ENCODE results near the gene ATXN7L3B. TPM values are rescaled to one million over a fixed set of nuclear protein-coding genes. Genes with fewer than 3 reads are reported as not detected.

Gene ATXN7L3B
- total RNA-seq, 1 experiment from 2014 or later, result 18.0 TPM

DNA sequence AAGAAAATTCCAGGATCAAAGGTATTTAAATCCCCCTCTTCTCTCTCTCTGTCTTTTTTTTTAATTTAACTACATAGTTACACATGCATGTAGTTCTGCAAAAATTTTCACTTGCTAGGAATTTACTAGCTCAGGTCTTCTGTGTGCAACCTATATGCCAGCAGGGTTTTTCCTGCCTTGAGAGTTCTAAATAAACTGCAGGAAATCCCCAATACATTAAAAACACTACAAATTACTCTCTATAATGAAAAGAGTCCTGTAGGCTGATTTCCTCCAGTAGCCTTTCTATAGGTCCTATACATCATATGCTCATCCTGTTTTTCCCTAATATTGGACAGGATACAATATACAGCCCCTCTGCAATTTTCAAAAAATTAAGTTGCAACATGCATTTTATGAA, 27.7 kb upstream of the ATXN7L3B start:
- POLR2A ChIA-PET, result no interaction called here
- Histone ChIP-seq H3K27ac (ENCODE audit: low read length) (no peak overlapping the region), H3K4me1 (ENCODE audit: control insufficient read depth, insufficient read depth, low read length) (no peaks in the 10 kb centered on the region), H3K27me3 (ENCODE audit: control insufficient read depth, insufficient read depth, low read length) (peaks cover 6% of the 10 kb centered on the region), H3K4me3 (ENCODE audit: low read depth in 2 of 2, low read length in 2 of 2) (no peak overlapping the region), H3K36me3 (ENCODE audit: control insufficient read depth, insufficient read depth, low read length) (no peaks in the 10 kb centered on the region), H3K9me3 (ENCODE audit: control insufficient read depth, insufficient read depth, low read depth, low read length) (no peaks in the 10 kb centered on the region)
- ATAC-seq (no peak), DNase-seq (ENCODE audit: low read depth, low spot score) (no peak)
- no TSS peak for BruUV-seq (replicated peaks)
- in situ Hi-C loops (cut with HindIII; ENCODE audit: low pct_unique_long_range_greater_than_20kb, low sequenced_read_pairs), result no loop called here
- no peak for TF ChIP-seq TCF7L2 (IDR thresholded peaks at IDR 0.05; ENCODE audit: low read depth, low read length)
- TF ChIP-seq, protein P1, sequence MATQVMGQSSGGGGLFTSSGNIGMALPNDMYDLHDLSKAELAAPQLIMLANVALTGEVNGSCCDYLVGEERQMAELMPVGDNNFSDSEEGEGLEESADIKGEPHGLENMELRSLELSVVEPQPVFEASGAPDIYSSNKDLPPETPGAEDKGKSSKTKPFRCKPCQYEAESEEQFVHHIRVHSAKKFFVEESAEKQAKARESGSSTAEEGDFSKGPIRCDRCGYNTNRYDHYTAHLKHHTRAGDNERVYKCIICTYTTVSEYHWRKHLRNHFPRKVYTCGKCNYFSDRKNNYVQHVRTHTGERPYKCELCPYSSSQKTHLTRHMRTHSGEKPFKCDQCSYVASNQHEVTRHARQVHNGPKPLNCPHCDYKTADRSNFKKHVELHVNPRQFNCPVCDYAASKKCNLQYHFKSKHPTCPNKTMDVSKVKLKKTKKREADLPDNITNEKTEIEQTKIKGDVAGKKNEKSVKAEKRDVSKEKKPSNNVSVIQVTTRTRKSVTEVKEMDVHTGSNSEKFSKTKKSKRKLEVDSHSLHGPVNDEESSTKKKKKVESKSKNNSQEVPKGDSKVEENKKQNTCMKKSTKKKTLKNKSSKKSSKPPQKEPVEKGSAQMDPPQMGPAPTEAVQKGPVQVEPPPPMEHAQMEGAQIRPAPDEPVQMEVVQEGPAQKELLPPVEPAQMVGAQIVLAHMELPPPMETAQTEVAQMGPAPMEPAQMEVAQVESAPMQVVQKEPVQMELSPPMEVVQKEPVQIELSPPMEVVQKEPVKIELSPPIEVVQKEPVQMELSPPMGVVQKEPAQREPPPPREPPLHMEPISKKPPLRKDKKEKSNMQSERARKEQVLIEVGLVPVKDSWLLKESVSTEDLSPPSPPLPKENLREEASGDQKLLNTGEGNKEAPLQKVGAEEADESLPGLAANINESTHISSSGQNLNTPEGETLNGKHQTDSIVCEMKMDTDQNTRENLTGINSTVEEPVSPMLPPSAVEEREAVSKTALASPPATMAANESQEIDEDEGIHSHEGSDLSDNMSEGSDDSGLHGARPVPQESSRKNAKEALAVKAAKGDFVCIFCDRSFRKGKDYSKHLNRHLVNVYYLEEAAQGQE (IDR thresholded peaks at IDR 0.05; ENCODE audit: insufficient read depth in 1 of 2, low read depth in 2 of 2, low read length in 1 of 2), result no peak
- no peak for TF ChIP-seq SIN3A (IDR thresholded peaks at IDR 0.05; ENCODE audit: borderline replicate concordance, insufficient read depth, low read depth, low read length)
- no peak for TF ChIP-seq POLR2AphosphoS5 (IDR thresholded peaks at IDR 0.05; ENCODE audit: low read depth, low read length)
- TF ChIP-seq, protein P2, sequence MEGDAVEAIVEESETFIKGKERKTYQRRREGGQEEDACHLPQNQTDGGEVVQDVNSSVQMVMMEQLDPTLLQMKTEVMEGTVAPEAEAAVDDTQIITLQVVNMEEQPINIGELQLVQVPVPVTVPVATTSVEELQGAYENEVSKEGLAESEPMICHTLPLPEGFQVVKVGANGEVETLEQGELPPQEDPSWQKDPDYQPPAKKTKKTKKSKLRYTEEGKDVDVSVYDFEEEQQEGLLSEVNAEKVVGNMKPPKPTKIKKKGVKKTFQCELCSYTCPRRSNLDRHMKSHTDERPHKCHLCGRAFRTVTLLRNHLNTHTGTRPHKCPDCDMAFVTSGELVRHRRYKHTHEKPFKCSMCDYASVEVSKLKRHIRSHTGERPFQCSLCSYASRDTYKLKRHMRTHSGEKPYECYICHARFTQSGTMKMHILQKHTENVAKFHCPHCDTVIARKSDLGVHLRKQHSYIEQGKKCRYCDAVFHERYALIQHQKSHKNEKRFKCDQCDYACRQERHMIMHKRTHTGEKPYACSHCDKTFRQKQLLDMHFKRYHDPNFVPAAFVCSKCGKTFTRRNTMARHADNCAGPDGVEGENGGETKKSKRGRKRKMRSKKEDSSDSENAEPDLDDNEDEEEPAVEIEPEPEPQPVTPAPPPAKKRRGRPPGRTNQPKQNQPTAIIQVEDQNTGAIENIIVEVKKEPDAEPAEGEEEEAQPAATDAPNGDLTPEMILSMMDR (IDR thresholded peaks at IDR 0.05), result no peak
- CTCF ChIA-PET, result no interaction called here
- intact Hi-C loops (cut with micrococcal nuclease; ENCODE audit: unreplicated experiment), result no loop called here

DNA sequence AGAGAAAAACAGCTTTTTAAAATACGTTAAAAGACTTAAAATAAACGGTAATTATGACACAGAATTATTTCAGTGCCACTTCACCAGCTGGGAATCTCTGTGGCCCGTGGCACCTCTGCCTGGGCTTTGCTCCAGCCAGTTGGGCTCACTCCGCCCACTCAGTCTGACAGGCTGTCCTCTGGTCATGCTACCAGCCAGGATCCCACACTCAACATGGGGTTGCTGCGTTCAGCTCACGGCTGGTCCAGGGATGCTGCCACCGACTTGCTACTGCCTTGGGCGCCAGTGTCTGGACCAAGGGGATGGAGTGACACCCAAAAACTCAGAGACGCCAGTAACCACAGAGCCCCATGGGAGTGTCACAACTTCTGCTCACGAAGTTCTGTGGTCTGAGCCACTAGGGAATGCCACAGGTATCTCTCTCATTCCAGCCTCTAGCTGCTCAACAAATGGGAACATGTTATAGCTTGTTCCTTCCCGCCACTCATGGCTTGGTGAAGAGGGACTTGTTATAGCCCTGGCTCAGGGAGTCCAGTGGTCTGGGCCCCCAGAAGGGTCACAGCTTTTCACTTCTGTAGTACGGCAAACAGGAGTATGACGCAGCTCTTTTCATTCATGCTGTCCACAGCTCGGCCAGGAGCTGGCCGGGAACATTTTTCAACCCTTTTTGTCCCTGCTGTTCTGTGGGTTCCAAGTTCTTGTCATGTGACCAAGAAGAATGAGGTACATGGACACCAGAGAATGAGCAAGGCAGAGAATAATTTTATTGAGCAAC, 23.4 kb upstream of the ATXN7L3B start:
- CTCF ChIA-PET, result no interaction called here
- in situ Hi-C loops (cut with HindIII; ENCODE audit: low pct_unique_long_range_greater_than_20kb, low sequenced_read_pairs) (no loop called here), intact Hi-C loops (cut with micrococcal nuclease; ENCODE audit: unreplicated experiment) (no loop called here)
- BruUV-seq (replicated peaks), result no TSS peak
- ATAC-seq (no peak), DNase-seq (ENCODE audit: low read depth, low spot score) (no peak)
- Histone ChIP-seq H3K4me3 (ENCODE audit: low read depth in 2 of 2, low read length in 2 of 2) (no peak overlapping the region), H3K27me3 (ENCODE audit: control insufficient read depth, insufficient read depth, low read length) (peaks cover 6% of the 10 kb centered on the region), H3K36me3 (ENCODE audit: control insufficient read depth, insufficient read depth, low read length) (no peaks in the 10 kb centered on the region), H3K27ac (ENCODE audit: low read length) (no peak overlapping the region), H3K4me1 (ENCODE audit: control insufficient read depth, insufficient read depth, low read length) (no peaks in the 10 kb centered on the region), H3K9me3 (ENCODE audit: control insufficient read depth, insufficient read depth, low read depth, low read length) (no peaks in the 10 kb centered on the region)
- POLR2A ChIA-PET, result no interaction called here
- TF ChIP-seq, protein P1 (IDR thresholded peaks at IDR 0.05; ENCODE audit: insufficient read depth in 1 of 2, low read depth in 2 of 2, low read length in 1 of 2), result no peak
